Parathyroid adenoma (tissue), 2 donors: Measurements from ENCODE around the gene XPC.

ENCODE experiments used
- H2AFZ ChIP-seq: fragments of 300-600 bp; sonication (generic); one replicate; pipeline ENCODE4 v1.7.0; 2017; ENCODE audit warnings: antibody characterized with exemption, mild to moderate bottlenecking
- H3K27ac ChIP-seq: fragments of 300-600 bp; sonication (generic); one replicate; pipeline ENCODE4 v1.7.0; 2017
- H3K27me3 ChIP-seq: fragments of 300-600 bp; sonication (generic); one replicate; pipeline ENCODE4 v1.7.0; 2017; ENCODE audit warnings: low read length; ENCODE audit not compliant: control insufficient read depth, insufficient read depth
- H3K36me3 ChIP-seq: fragments of 300-600 bp; sonication (generic); one replicate; pipeline ENCODE4 v1.7.0; 2017; ENCODE audit warnings: low read length; ENCODE audit not compliant: control insufficient read depth, insufficient read depth
- H3K4me1 ChIP-seq: fragments of 300-600 bp; sonication (generic); one replicate; pipeline ENCODE4 v1.7.0; 2017; ENCODE audit warnings: control low read depth
- H3K4me2 ChIP-seq: fragments of 300-600 bp; sonication (generic); one replicate; pipeline ENCODE4 v1.7.0; 2017; ENCODE audit warnings: low read length
- H3K4me3 ChIP-seq: fragments of 300-600 bp; sonication (generic); one replicate; pipeline ENCODE4 v1.7.0; 2017; ENCODE audit warnings: low read depth, low read length
- H3K79me2 ChIP-seq: fragments of 300-600 bp; sonication (generic); one replicate; pipeline ENCODE4 v1.7.0; 2017; ENCODE audit warnings: control low read depth
- H3K9ac ChIP-seq: fragments of 300-600 bp; sonication (generic); one replicate; pipeline ENCODE4 v1.7.0; 2017; ENCODE audit warnings: mild to moderate bottlenecking
- H3K9me3 ChIP-seq: fragments of 300-600 bp; sonication (generic); one replicate; pipeline ENCODE4 v1.7.0; 2017; ENCODE audit warnings: low read length; ENCODE audit not compliant: control insufficient read depth
- CTCF ChIP-seq: fragments of 300-600 bp; sonication (generic); IDR thresholded peaks from one replicate; pipeline ENCODE4 v1.7.0; 2017; ENCODE audit warnings: antibody characterized with exemption, mild to moderate bottlenecking
- donor health status: primary hyperparathyroidism.

XPC gene

GRCh38 chr3:14200841-14201240, 22.4 kb upstream of the XPC start:
- Histone ChIP-seq H3K4me3 (no peak overlapping the region), H3K27me3 (no peaks in the 10 kb centered on the region), H3K9me3 (no peaks in the 10 kb centered on the region), H2AFZ (no peak overlapping the region), H3K79me2 (no peaks in the 10 kb centered on the region), H3K27ac (no peak overlapping the region), H3K4me1 (peaks cover 6% of the 10 kb centered on the region), H3K4me2 (no peak overlapping the region), H3K36me3 (no peaks in the 10 kb centered on the region), H3K9ac (no peak overlapping the region)
- no peak for TF ChIP-seq CTCF

GRCh38 chr3:14200276-14200675, 21.9 kb upstream of the XPC start:
- H3K27ac ChIP-seq = no peak overlapping the region
- H3K36me3 ChIP-seq = no peaks in the 10 kb centered on the region
- H3K9me3 ChIP-seq = no peaks in the 10 kb centered on the region
- no peak overlapping the region for H3K4me3 ChIP-seq
- H3K4me1 ChIP-seq = peaks cover 6% of the 10 kb centered on the region
- no peak overlapping the region for H3K4me2 ChIP-seq
- H2AFZ ChIP-seq = no peak overlapping the region
- H3K27me3 ChIP-seq = no peaks in the 10 kb centered on the region
- no peaks in the 10 kb centered on the region for H3K79me2 ChIP-seq
- no peak for TF ChIP-seq CTCF
- H3K9ac ChIP-seq = no peak overlapping the region

- Histone ChIP-seq H3K79me2 (no peaks in the 10 kb centered on the region), H3K36me3 (no peaks in the 10 kb centered on the region), H3K9ac (no peak overlapping the region), H3K9me3 (no peaks in the 10 kb centered on the region), H3K4me2 (no peak overlapping the region), H3K4me1 (peaks cover under 1% of the 10 kb centered on the region), H3K4me3 (no peak overlapping the region), H2AFZ (no peak overlapping the region), H3K27me3 (no peaks in the 10 kb centered on the region), H3K27ac (no peak overlapping the region)
- no peak for TF ChIP-seq CTCF
These were observed 21.2 kb upstream of the XPC start for GRCh38 chr3:14199641-14200040.

GRCh38 chr3:14194865-14195264, 16.5 kb upstream of the XPC start:
- no peak for TF ChIP-seq CTCF
- no peak overlapping the region for H2AFZ ChIP-seq
- no peaks in the 10 kb centered on the region for H3K9me3 ChIP-seq
- peaks cover 11% of the 10 kb centered on the region for H3K79me2 ChIP-seq
- H3K27me3 ChIP-seq = no peaks in the 10 kb centered on the region
- H3K27ac ChIP-seq = no peak overlapping the region
- H3K4me2 ChIP-seq = no peak overlapping the region
- no peaks in the 10 kb centered on the region for H3K4me1 ChIP-seq
- no peak overlapping the region for H3K4me3 ChIP-seq
- H3K36me3 ChIP-seq = no peaks in the 10 kb centered on the region
- H3K9ac ChIP-seq = no peak overlapping the region

- no peak overlapping the region for H2AFZ ChIP-seq
- H3K4me1 ChIP-seq = no peaks in the 10 kb centered on the region
- H3K27me3 ChIP-seq = no peaks in the 10 kb centered on the region
- no peaks in the 10 kb centered on the region for H3K36me3 ChIP-seq
- no peak overlapping the region for H3K9ac ChIP-seq
- H3K27ac ChIP-seq = no peak overlapping the region
- no peak for TF ChIP-seq CTCF
- peaks cover 14% of the 10 kb centered on the region for H3K79me2 ChIP-seq
- H3K4me3 ChIP-seq = no peak overlapping the region
- H3K4me2 ChIP-seq = no peak overlapping the region
- H3K9me3 ChIP-seq = no peaks in the 10 kb centered on the region
These were observed 9.8 kb upstream of the XPC start for GRCh38 chr3:14188041-14188754.
